WTC11 (cell line): Measurements from ENCODE around the gene GALNT15.

ENCODE experiments used
- FOXP1 ChIP-seq: sonication (generic); formaldehyde crosslinking; IDR thresholded peaks from 2 replicates; pipeline ENCODE4 v1.8.0; 2022; ENCODE audit warnings: missing genetic modification reagents, mild to moderate bottlenecking, moderate library complexity, borderline replicate concordance
- USF1 ChIP-seq: sonication (generic); formaldehyde crosslinking; IDR thresholded peaks from 2 replicates; pipeline ENCODE4 v1.8.0; 2022; ENCODE audit warnings: mild to moderate bottlenecking, missing genetic modification reagents
- TF ChIP-seq, protein P1 (sequence below): fragments of 200-600 bp; IDR thresholded peaks from 2 replicates; pipeline ENCODE4 v1.8.0; 2022; ENCODE audit warnings: antibody characterized with exemption
- TF ChIP-seq, protein P2 (sequence below): sonication (generic); formaldehyde crosslinking; IDR thresholded peaks from 2 replicates; pipeline ENCODE4 v1.8.1; 2022; ENCODE audit warnings: low read depth, mild to moderate bottlenecking, moderate library complexity, missing genetic modification reagents, borderline replicate concordance

DNA sequence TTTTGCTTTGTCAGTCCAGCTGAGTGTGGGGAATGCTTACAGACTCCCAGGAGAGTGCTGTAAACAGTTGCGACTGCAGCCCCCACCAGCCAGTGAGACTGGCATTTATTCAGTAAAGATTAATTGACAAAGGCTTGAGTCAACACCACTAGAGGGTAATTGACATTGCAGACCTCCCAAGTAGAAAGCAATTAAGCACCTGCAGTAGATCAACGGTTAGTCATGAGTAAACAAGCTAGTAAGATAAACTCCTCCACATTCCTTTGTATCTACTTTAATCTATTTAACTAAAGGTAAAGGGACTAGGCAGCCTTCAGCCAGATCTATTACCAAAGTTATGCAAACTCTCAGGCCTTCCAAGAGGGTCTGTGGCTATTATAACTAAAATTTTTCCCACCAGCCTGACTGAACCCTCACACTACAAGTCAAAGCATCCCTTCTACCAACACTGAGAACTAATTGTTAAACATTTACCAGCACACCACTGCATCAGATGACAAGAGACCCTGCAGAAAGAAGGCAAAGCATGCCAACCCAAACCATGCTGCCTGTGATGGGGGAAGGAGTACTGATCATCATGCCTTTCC lies 30.5 kb upstream of the GALNT15 start:
- TF ChIP-seq, protein P1, sequence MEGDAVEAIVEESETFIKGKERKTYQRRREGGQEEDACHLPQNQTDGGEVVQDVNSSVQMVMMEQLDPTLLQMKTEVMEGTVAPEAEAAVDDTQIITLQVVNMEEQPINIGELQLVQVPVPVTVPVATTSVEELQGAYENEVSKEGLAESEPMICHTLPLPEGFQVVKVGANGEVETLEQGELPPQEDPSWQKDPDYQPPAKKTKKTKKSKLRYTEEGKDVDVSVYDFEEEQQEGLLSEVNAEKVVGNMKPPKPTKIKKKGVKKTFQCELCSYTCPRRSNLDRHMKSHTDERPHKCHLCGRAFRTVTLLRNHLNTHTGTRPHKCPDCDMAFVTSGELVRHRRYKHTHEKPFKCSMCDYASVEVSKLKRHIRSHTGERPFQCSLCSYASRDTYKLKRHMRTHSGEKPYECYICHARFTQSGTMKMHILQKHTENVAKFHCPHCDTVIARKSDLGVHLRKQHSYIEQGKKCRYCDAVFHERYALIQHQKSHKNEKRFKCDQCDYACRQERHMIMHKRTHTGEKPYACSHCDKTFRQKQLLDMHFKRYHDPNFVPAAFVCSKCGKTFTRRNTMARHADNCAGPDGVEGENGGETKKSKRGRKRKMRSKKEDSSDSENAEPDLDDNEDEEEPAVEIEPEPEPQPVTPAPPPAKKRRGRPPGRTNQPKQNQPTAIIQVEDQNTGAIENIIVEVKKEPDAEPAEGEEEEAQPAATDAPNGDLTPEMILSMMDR, result no peak
- TF ChIP-seq, protein P2, sequence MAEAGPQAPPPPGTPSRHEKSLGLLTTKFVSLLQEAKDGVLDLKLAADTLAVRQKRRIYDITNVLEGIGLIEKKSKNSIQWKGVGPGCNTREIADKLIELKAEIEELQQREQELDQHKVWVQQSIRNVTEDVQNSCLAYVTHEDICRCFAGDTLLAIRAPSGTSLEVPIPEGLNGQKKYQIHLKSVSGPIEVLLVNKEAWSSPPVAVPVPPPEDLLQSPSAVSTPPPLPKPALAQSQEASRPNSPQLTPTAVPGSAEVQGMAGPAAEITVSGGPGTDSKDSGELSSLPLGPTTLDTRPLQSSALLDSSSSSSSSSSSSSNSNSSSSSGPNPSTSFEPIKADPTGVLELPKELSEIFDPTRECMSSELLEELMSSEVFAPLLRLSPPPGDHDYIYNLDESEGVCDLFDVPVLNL (CRISPR knock-in tag), result no peak
- TF ChIP-seq USF1 (CRISPR knock-in tag) (no peak), FOXP1 (CRISPR knock-in tag) (no peak)
